HG02571 (cell line): ENCODE results near the gene LMTK3.
"Not testable (repeated sequence)": the region's sequence is repeated elsewhere in the genome, so short reads cannot be mapped to it uniquely, and the experiment has no call there.

ENCODE experiments used
- ATAC-seq: cut with Tn5 transposase; IDR thresholded peaks from one replicate; pipeline ENCODE4 v1.9.1; 2021; ENCODE audit warnings: mild to moderate bottlenecking, moderate library complexity; ENCODE audit not compliant: unreplicated experiment

Gene LMTK3

DNA sequence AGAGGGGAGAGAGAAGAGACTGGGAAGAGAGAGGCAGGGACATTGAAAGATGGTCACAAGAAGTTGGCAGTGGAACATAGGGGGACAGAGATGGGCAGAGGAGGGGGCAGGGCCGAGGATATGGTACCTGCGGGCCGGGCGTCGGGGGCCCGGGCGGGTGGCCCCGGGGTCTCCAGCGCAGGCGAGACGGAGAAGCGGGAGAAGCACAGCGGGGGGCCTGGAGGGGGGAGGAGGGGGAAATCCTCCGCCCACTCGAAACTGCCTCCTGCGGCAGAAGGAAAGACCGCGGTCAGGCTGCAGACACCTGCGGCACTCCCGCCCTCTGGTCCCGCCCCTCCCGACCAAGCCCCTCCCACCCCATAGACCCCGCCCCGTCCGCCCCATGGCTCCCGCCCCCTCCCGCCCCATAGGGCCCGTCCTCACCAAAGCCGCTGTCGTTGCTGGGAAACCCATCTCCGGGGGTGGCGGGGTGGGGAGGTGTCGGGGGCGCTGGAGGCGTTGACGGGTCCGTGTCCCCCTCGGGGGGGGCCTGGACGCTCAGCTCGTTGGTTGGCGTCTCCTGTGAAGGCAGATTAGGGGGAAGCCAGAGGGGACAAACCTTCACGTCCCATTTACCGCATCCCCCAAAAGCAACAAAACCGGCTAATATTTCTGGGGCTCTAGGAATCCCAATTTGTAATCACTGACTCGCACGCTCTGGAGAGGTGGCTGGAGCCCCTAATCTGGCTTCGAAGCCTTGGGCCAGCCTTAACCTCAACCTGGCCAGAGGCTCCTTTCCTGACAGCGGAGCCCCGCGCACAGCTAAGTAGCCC lies 20.4 kb downstream of the LMTK3 start:
- no peak for ATAC-seq

GRCh38 chr19:48489608-48490216 lies 21.9 kb downstream of the LMTK3 start:
- ATAC-seq: peak; percentile 36

GRCh38 chr19:48488478-48488877 lies 23.2 kb downstream of the LMTK3 start:
- not testable (repeated sequence) for ATAC-seq

GRCh38 chr19:48487948-48488347 lies 23.7 kb downstream of the LMTK3 start:
- no peak for ATAC-seq

DNA sequence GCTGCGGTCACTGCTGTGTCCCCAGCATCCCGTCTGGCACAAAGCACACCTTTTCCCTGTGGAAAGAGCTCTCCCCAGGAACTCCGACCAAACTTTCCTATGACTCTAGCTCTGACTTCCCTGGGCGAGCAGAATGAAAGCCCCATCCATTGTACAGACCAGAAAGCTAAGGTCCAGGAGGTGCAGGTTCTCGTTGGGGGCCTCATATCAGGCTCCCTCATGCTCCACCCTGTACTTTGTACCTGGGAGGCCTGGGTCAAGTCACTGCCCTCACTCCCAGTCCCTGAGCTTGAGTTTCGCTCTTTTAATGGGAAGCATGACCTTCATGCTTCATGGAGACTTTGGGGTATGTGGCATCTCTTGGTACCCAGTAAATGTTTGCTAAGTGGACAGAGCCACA lies 24.1 kb downstream of the LMTK3 start:
- ATAC-seq: no peak

GRCh38 chr19:48486706-48487105 lies 24.9 kb downstream of the LMTK3 start:
- ATAC-seq: not testable (repeated sequence)

- no peak for ATAC-seq
Measured at GRCh38 chr19:48484931-48485612, 26.6 kb downstream of the LMTK3 start.

DNA sequence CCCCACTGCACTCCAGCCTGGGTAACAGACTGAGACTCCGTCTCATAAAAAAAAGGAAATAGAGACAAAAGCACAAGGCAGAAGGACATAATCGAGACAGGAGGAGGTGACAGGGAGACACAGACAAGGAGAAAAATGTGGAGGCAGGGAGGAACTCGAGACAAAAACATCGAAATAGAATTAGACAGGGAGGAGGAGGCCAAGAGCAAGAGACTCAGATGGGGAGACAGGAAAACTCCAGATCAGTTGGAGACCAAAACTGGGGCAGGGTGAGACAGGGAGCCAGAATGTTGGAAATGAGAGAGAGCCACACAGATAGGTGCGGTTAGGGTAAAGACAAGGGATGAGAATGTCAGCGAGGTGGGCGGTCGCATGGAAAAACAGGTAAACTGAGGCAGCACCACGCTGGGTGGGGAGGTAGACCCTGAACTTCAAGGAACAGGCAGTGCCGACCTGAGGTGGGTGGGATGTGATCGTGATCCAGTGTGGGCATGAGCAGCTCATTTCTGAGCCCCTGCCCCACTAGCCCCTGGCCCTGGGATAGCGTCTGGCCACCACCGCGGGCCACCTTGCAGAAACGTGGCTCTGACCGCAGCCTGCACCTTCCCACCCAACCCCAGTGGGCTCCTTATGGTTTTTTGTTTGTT lies 27.3 kb downstream of the LMTK3 start:
- no peak for ATAC-seq

- ATAC-seq: no peak
Measured at GRCh38 chr19:48483301-48483700, 28.3 kb downstream of the LMTK3 start.

- ATAC-seq: no peak
Measured at GRCh38 chr19:48481846-48482639, 29.6 kb downstream of the LMTK3 start.

GRCh38 chr19:48480558-48481500 lies 30.8 kb downstream of the LMTK3 start:
- ATAC-seq: no peak

DNA sequence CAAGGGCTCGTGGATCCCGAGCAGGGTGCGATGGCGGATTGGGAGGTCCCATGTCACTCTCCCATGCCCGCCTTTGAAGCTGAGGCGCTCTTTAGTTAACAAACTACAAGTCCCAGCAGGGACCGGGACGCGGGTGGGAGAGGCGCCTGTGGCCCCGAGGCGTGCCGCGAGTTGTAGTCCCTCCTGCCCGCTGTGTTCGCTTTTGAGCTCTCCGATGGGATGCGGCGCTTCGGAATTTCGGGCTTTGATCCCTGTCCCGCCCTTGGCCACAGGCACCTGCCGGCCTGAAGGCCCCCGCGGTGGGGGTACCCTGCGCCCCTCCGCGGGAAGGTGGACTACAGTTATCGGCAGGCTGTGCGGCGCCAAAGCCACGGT lies 31.5 kb downstream of the LMTK3 start:
- no peak for ATAC-seq

- ATAC-seq: no peak
Measured at GRCh38 chr19:48479686-48480085, 31.9 kb downstream of the LMTK3 start.

GRCh38 chr19:48478339-48479256 lies 33.0 kb downstream of the LMTK3 start:
- ATAC-seq: no peak

DNA sequence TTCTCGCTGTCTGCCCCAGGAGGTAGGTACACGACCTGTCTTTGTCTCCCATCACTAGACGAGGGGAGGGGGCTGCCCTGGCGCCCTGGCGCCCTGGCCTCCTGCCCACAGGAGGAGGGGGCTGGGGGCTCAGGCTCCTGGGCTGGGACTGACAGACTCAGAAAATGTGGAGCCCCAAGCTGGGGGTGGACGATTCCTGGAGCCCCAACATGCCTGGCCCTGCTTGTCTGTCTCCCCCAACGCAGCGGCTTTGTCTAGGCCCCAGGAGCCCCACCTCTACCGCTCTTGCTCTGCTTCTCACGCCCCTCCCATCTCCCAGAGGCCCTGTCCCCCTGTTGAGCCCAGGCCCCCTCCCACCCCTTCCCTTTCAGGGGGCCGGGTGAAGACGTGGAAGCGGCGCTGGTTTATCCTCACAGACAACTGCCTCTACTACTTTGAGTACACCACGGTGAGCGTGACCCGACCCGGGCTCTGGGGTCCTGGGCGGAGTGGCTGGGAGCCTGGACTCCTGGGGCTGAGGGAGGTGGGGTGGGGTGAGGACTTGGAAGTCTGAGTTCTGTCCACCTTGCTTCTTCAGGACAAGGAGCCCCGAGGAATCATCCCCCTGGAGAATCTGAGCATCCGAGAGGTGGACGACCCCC lies 33.8 kb downstream of the LMTK3 start:
- no peak for ATAC-seq

DNA sequence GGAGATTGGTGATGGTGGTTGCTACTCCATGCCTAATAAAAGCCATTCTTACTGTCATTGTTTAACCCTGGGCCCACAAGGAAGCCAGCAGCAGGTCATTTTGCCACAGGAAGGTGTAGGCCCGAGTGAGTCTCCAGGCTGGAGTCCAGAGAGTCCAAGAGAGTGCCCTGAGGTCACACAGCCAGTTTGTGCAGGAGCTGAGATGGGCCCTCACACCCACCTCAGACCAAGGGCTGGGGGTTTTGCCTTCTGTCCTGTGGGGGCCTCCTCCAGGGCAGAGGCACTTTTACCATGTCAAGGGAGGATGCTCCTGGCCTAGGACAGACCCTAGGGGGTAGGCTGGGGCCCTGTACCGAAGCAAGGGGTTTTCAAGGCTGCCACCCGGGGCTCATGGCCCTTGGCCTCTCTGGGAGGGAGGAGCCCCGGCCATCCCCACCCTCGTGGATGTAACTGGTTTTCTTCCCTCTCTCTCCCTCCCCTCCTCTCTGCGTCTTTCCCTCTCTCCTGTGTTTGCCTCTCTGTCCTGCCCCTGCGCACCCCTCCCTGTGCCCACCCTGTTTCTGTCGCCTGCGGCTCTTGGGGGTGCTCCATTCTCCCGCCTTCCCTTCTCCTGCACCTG lies 34.5 kb downstream of the LMTK3 start:
- ATAC-seq: no peak

- no peak for ATAC-seq
Measured at GRCh38 chr19:48476176-48476575, 35.5 kb downstream of the LMTK3 start.
